Stimulated activated CD4-positive, alpha-beta T cell treated with anti-CD3 and anti-CD28 coated beads, Interleukin-4, amount 100 ng/mL, for 48 hours (primary cell): ENCODE data around the gene CEP43.

Experiments
- DNase-seq, 2 donors: peaks; one replicate each; pipeline ENCODE4 v3.0.0-alpha.2; 2020; ENCODE audit warnings: low read depth in 2 of 2

The CEP43 gene

GRCh38 chr6:166966268-166966667, 32.9 kb upstream of the CEP43 start:
- no peak for DNase-seq

- no peak for DNase-seq
Observed at GRCh38 chr6:166969390-166970002, 29.7 kb upstream of the CEP43 start.

DNA sequence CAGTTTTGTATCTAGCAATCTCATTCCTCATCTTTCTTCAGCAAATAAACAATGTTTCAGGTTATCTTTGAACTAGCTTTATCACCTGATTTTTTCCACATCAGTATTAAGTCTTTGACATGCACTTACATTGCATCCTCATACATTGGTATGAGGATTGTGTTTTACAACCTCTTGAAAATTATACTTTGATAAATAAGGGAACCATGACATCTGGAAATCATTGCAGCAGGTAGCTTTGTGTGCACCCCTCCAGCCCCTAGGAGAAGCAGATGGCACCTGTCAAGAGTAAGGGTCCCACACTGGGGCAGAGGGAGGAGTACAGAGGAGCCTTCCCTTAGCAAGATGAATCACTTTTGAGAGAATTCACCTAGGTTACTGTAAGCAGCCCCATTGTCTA, 29.1 kb upstream of the CEP43 start:
- DNase-seq: no peak

DNA sequence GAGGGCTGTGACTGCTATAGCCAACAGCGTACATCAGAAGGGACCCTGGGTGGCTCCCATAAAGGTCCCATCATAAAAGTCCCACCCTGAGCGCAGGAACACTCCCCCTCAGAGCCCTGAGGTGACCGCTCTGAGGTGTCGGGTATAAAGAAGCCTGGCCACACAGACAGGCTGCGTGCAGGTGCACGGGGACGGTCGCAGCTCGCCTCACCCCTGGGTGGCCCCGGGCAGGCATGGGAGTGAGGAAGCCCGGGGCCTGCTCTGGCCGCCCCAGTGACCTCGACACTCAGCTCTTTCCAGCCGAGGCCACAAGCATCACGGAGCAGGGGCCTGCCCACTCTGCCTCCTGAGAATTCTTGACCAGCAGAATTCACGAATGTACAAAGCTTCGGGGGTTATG, 28.4 kb upstream of the CEP43 start:
- no peak for DNase-seq

GRCh38 chr6:166971271-166971670, 27.9 kb upstream of the CEP43 start:
- no peak for DNase-seq

GRCh38 chr6:166972101-166972500, 27.1 kb upstream of the CEP43 start:
- DNase-seq: no peak

DNA sequence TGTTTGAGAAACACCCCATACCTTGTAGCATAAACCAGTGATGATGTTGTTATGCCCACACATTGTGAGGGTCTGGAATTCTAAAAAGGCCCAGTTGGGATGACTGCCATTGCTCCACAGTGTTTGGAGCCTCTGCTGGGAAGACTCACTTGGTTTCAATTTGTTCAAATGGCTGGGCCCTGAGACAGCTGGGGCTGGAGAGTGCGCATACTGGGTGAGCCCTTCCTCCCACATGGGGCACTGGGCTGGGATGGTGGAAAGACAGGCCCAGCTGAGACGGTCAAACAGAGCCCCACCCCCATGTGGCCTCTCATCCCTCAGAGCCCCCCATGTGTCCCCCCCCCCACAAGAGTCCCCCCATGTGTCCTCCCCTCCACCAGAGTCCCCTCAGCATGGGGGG, 22.6 kb upstream of the CEP43 start:
- DNase-seq: no peak

GRCh38 chr6:166977621-166978525, 21.3 kb upstream of the CEP43 start:
- DNase-seq: no peak

GRCh38 chr6:166980738-166981137, 18.5 kb upstream of the CEP43 start:
- no peak for DNase-seq

- DNase-seq: no peak
Observed at GRCh38 chr6:166987448-166987847, 11.7 kb upstream of the CEP43 start.

GRCh38 chr6:166987930-166988329, 11.3 kb upstream of the CEP43 start:
- no peak for DNase-seq

- DNase-seq: no peak
Observed at GRCh38 chr6:166988674-166989201, 10.5 kb upstream of the CEP43 start.

DNA sequence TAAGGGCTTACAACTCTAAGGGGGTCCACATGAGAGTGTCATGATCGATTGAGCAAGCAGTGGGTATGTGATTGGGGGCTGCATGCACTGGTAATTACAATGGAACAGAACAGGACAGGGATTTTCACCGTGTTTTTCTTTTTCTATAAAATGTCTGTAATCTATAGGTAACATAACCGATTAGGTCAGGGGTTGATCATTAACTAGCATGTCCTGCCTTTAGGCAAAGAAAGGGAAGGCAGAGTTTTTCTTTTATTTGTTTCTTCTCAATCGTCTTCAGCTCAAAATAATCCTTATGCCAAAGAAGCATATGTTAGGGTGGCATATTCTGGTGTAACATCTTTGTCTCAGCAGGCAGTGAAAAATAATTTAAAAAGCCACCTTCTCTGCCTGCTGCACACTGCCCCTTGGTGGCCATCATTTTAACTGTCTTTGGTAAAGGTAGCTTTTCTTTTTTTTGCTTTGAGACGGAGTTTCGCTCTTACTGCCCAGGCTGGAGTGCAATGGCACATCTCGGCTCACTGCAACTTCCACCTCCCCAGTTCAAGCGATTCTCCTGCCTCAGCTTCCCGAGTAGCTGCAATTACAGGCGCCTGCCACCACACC, 9.7 kb upstream of the CEP43 start:
- peak in 1 of 2 donors; percentile 15 for DNase-seq

GRCh38 chr6:166996406-166996805, 2.8 kb upstream of the CEP43 start:
- DNase-seq: no peak

DNA sequence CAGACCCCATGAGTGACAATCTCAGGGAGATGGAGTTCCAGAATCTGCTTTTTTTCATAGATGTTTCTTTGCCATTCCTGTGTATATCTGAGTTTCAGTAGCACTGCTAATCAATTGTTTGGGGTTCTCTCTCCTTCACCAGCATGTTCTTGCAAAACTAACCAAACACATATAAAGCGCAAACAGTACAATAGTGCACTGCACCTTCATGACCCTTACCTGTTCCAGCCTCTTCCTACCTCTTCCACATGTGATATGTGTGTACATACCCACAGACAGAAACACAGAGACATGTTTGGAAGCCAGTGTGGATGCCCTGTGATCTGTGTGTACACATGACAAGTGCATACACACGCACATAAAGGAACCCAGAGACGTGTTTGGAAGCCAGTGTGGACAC, 1.8 kb upstream of the CEP43 start:
- DNase-seq: no peak

DNA sequence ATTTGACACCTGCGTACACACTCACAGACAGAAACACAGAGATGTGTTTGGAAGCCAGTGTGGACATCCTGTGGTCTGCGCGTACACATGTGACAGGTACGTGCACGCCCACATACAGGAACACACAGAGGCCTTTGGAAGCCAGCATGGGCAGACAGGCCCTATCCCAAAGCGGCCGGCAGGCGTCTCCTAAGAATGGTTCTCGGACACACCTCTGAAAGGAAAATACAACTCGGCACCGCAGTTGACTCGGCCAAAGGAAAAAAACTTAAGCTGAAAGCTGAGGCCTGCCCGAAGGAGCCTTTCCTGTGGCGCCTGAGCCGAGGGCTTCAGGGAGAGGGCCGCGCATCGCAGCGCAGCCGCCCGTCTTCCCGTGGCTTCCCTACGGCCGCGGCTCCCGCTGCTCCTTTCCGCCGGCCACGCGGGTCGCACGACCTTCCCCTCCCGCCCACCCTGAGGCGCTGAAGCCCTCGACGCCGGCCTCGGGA, 1.4 kb upstream of the CEP43 start:
- peak; percentile 41 to 55 for DNase-seq

- DNase-seq: peak in 1 of 2 donors; percentile 4
Observed at GRCh38 chr6:166998256-166999144, 697 bp upstream of the CEP43 start.

DNA sequence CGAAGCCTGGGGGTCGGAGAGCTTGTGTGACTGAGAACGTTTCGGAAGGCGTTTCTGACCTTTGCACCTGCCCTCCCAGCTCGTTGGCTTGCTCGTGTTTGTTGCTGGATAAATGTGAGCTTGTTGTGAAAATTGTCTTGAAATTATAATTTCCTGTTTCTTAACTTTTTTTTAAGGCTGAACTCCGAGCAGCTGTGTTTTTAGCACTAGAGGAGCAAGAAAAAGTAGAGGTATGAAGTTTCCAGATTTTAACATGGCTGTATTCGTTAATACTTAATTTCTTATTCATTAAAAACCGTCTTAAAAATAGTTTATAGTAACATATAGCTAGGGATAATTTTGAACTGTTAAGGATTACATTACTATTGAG, 672 bp downstream of the CEP43 start:
- DNase-seq: no peak

- DNase-seq: no peak
Observed at GRCh38 chr6:167000759-167001158, 1.6 kb downstream of the CEP43 start.

DNA sequence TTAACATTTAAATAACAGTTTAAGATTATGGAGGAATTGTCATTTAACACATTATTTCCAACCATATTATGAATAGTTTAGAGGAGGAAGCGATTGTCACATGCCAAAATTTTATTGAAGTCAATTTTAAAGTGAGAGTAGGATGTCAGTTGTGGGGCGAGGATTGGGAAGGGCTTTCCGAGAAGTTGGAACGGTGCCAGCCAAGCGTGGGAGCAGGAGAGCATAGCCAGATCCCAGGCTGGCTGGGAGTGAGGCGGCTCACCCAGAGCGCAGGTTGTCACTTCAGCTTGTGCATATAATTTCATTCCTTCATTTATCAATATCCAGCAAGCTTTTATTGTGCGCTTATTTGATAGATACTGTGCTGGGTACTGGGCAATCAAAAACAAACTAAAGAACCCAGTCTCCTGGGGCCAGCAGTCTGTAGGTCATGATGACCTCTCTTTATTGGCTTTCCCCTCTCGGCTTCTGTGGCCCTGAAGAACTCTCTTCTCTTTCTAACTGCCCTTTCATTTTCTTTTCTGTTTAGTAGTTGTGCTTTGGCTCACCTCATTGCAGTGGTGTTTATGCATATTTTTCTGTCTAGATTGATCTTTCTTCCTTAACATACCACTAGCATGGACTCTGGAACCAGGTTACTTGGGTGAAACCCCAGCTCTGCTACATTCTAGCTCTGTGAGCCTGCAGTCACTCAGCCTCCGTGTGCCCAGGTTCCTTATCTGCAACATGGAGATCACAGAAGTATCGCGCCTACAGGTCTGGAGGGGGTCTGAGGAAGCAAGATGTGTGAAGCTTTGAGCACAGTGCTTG, 6.4 kb downstream of the CEP43 start:
- DNase-seq: no peak

GRCh38 chr6:167007985-167008384, 8.8 kb downstream of the CEP43 start:
- DNase-seq: no peak
